ENCODE measurements around the gene S100PBP. TPM values are rescaled to one million over a fixed set of nuclear protein-coding genes. Genes with fewer than 3 reads are reported as not detected.
"Not testable (repeated sequence)": the region's sequence is repeated elsewhere in the genome, so short reads cannot be mapped to it uniquely, and the experiment has no call there.

S100PBP gene
- total RNA-seq, 6 donors from 2014 or later: 20.8 to 85.9 (median 34.9) TPM

DNA sequence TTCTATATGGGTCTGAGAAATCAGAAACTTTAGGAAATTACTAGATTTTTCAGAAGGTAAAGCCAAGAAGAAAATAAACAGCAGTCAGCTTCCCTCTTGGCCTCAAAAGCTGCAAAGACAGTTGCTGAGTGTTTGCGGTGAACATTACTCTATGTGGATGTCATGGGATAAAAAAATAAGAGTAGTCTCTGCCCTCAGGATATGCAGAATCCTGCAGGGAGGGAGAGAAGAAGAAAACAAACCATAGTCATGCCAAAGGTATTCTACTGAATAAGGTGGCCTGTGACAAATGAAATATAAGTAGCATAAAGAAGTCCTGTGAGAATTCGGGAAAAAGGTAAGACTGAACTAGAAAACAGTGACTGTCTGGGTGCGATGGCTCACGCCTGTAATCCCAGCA is 19.3 kb upstream of the S100PBP start:
- H3K36me3 ChIP-seq: peaks cover 0 to 95% (median 54%) of the 10 kb centered on the region in 4 donors
- H3K27ac ChIP-seq: no peak overlapping the region
- WGBS, 2 donors: 96 to 99% methylated on average over 4 of the region's 4 CpGs
- H3K4me1 ChIP-seq: no peaks in the 10 kb centered on the region
- no peaks in the 10 kb centered on the region for H3K27me3 ChIP-seq
- TF ChIP-seq, protein P1, sequence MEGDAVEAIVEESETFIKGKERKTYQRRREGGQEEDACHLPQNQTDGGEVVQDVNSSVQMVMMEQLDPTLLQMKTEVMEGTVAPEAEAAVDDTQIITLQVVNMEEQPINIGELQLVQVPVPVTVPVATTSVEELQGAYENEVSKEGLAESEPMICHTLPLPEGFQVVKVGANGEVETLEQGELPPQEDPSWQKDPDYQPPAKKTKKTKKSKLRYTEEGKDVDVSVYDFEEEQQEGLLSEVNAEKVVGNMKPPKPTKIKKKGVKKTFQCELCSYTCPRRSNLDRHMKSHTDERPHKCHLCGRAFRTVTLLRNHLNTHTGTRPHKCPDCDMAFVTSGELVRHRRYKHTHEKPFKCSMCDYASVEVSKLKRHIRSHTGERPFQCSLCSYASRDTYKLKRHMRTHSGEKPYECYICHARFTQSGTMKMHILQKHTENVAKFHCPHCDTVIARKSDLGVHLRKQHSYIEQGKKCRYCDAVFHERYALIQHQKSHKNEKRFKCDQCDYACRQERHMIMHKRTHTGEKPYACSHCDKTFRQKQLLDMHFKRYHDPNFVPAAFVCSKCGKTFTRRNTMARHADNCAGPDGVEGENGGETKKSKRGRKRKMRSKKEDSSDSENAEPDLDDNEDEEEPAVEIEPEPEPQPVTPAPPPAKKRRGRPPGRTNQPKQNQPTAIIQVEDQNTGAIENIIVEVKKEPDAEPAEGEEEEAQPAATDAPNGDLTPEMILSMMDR (IDR thresholded peaks at IDR 0.05): no peak
- TF ChIP-seq POLR2A (IDR thresholded peaks at IDR 0.05): no peak
- TF ChIP-seq POLR2AphosphoS5 (IDR thresholded peaks at IDR 0.05): no peak
- TF ChIP-seq EP300 (IDR thresholded peaks at IDR 0.05): no peak
- H3K4me3 ChIP-seq: no peak overlapping the region
- no peaks in the 10 kb centered on the region for H3K9me3 ChIP-seq
- DNase-seq (no peak), ATAC-seq (ENCODE audit: low FRiP score in 2 of 2) (no peak)

GRCh38 chr1:32798679-32799416 is 18.6 kb upstream of the S100PBP start:
- Histone ChIP-seq H3K4me1 (no peaks in the 10 kb centered on the region), H3K4me3 (no peak overlapping the region), H3K27ac (no peak overlapping the region), H3K36me3 (peaks cover 0 to 92% (median 49%) of the 10 kb centered on the region in 4 donors), H3K27me3 (no peaks in the 10 kb centered on the region), H3K9me3 (no peaks in the 10 kb centered on the region)
- ATAC-seq (ENCODE audit: low FRiP score in 2 of 2) (no peak), DNase-seq (no peak)
- 84 to 92% methylated on average over 8 of the region's 8 CpGs for WGBS, 2 donors
- TF ChIP-seq POLR2A (IDR thresholded peaks at IDR 0.05) (no peak), EP300 (IDR thresholded peaks at IDR 0.05) (no peak), POLR2AphosphoS5 (IDR thresholded peaks at IDR 0.05) (no peak)
- TF ChIP-seq, protein P1 (IDR thresholded peaks at IDR 0.05): no peak

DNA sequence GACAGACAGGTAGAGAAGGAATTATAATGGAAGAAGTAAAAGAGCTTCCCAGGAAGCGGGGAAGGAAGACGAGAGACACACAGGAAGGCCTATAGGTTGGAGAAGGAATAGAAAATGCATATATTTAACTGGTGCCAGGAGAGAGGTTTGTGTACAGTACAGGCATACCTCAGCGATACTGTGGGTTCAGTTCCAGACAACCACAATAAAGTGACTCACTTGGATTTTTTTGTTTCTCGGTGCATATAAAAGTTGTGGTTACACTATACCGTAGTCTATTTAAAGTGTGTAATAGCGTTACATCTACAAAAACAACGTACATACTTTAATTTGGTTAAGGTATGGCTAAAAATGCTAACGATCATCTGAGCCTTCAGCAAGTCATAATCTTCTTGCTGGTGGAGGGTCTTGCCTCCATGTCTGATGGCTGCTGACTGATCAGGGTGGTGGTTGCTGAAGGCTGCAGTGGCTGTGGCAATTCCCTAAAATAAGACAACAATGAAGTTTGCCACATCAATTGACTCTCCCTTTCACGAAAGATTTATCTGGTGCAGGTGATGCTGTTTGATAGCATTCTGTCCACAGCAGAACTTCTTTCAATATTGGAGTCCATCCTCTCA is 16.2 kb upstream of the S100PBP start:
- no peak for DNase-seq
- no peaks in the 10 kb centered on the region for H3K9me3 ChIP-seq
- WGBS, 2 donors: 85 to 87% methylated on average over 9 of the region's 9 CpGs
- peaks cover 0 to 5% (median 5%) of the 10 kb centered on the region in 4 donors for H3K4me1 ChIP-seq
- no peak for ATAC-seq (ENCODE audit: low FRiP score in 2 of 2)
- TF ChIP-seq EP300 (IDR thresholded peaks at IDR 0.05) (no peak), POLR2AphosphoS5 (IDR thresholded peaks at IDR 0.05) (no peak), POLR2A (IDR thresholded peaks at IDR 0.05) (no peak)
- TF ChIP-seq, protein P1 (IDR thresholded peaks at IDR 0.05): no peak
- no peak overlapping the region for H3K27ac ChIP-seq
- no peak overlapping the region for H3K4me3 ChIP-seq
- no peaks in the 10 kb centered on the region for H3K27me3 ChIP-seq
- H3K36me3 ChIP-seq: peaks cover 0 to 85% (median 47%) of the 10 kb centered on the region in 4 donors

- WGBS, 2 donors: 99 to 100% methylated on average over 9 to 14 of the region's 30 CpGs
- H3K27me3 ChIP-seq; ATAC-seq (ENCODE audit: low FRiP score in 2 of 2); H3K9me3 ChIP-seq; H3K4me3 ChIP-seq; H3K27ac ChIP-seq: not testable (repeated sequence)
- Histone ChIP-seq H3K36me3 (peaks cover 4 to 87% (median 44%) of the 10 kb centered on the region in 4 donors), H3K4me1 (peaks cover 5 to 20% (median 11%) of the 10 kb centered on the region in 4 donors)
- DNase-seq: peak in 1 of 2 donors; percentile 73
Measured at GRCh38 chr1:32804460-32804859, 13.0 kb upstream of the S100PBP start.

DNA sequence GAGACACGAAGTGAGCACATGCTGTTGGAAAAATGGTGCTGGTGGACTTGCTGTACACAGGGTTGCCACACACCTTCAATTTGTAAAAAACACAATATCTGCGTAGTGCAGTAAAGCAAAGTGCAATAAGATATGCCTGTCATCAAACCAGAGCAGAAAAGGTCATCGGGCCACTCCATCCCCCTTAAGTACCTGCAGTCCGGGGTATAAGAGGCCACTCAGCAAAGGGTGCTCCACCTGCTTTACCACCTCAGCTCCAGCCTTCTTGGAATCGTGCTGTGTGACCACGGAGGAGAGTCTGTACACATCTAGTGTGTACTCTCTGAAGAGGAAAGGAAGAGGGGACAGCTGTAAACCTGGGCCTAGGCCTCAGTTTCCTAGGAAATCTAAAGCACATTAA is 11.2 kb upstream of the S100PBP start:
- 60 to 64% methylated on average over 6 of the region's 6 CpGs for WGBS, 2 donors
- DNase-seq: peak in 1 of 2 donors; percentile 89
- TF ChIP-seq, protein P1 (IDR thresholded peaks at IDR 0.05): no peak
- TF ChIP-seq POLR2A (IDR thresholded peaks at IDR 0.05) (no peak), POLR2AphosphoS5 (IDR thresholded peaks at IDR 0.05) (peak; percentile 44 to 64), EP300 (IDR thresholded peaks at IDR 0.05) (peak in 1 of 4 donors; percentile 29)
- Histone ChIP-seq H3K27me3 (no peaks in the 10 kb centered on the region), H3K4me1 (peaks cover 5 to 20% (median 11%) of the 10 kb centered on the region in 4 donors), H3K4me3 (no peak overlapping the region), H3K9me3 (no peaks in the 10 kb centered on the region), H3K36me3 (peaks cover 4 to 86% (median 54%) of the 10 kb centered on the region in 4 donors), H3K27ac (peak overlapping the region in 2 of 4 donors; percentile 15 to 24)
- peak; percentile 41 to 93 for ATAC-seq (ENCODE audit: low FRiP score in 2 of 2)
